MM.1S (cell line): ENCODE measurements around the gene ORC5.

Experiments
- DNase-seq: peaks from one replicate; pipeline ENCODE4 v3.0.0-alpha.2; 2015
- H2AFZ ChIP-seq: fragments of 300-600 bp; sonication (generic); 2 replicates; pipeline ENCODE4 v1.6.0; 2016; ENCODE audit warnings: antibody characterized with exemption, low read length
- H3F3A ChIP-seq: fragments of 300-600 bp; sonication (generic); 2 replicates; pipeline ENCODE4 v1.6.1; 2016; ENCODE audit warnings: mild to moderate bottlenecking, antibody characterized with exemption, low read length, moderate library complexity, mixed read lengths; ENCODE audit not compliant: insufficient read depth
- H3K27ac ChIP-seq: fragments of 300-600 bp; sonication (generic); 2 replicates; pipeline ENCODE4 v1.5.1; 2016; ENCODE audit warnings: mild to moderate bottlenecking, low read length
- H3K27me3 ChIP-seq: fragments of 300-600 bp; sonication (generic); replicated peaks from 2 replicates; pipeline ENCODE4 v1.6.0; 2016; ENCODE audit warnings: low read length; ENCODE audit not compliant: insufficient read depth
- H3K36me3 ChIP-seq: fragments of 300-600 bp; sonication (generic); replicated peaks from 2 replicates; pipeline ENCODE4 v1.6.1; 2016; ENCODE audit warnings: mild to moderate bottlenecking, low read length, mixed read lengths; ENCODE audit not compliant: insufficient read depth
- H3K4me1 ChIP-seq: fragments of 300-600 bp; sonication (generic); 2 replicates; pipeline ENCODE4 v1.6.1; 2016; ENCODE audit warnings: low read length, mixed read lengths
- H3K4me2 ChIP-seq: fragments of 300-600 bp; sonication (generic); 2 replicates; pipeline ENCODE4 v1.6.0; 2016; ENCODE audit warnings: low read depth, low read length
- H3K4me3 ChIP-seq: fragments of 300-600 bp; sonication (generic); 2 replicates; pipeline ENCODE4 v1.5.1; 2016; ENCODE audit warnings: low read length, mixed read lengths
- H3K79me2 ChIP-seq: fragments of 300-600 bp; sonication (generic); 2 replicates; pipeline ENCODE4 v1.6.1; 2016; ENCODE audit warnings: mixed run types, low read length, mixed read lengths
- H3K9ac ChIP-seq: fragments of 300-600 bp; sonication (generic); 2 replicates; pipeline ENCODE4 v1.6.1; 2016; ENCODE audit warnings: low read length, mixed read lengths
- H3K9me2 ChIP-seq: fragments of 300-600 bp; sonication (generic); replicated peaks from 2 replicates; pipeline ENCODE4 v1.6.1; 2016; ENCODE audit warnings: mild to moderate bottlenecking, low read length, mixed read lengths; ENCODE audit not compliant: insufficient read depth
- H3K9me3 ChIP-seq: fragments of 300-600 bp; sonication (generic); replicated peaks from 2 replicates; pipeline ENCODE4 v1.6.1; 2016; ENCODE audit warnings: mild to moderate bottlenecking, low read length, mixed read lengths; ENCODE audit not compliant: insufficient read depth
- H4K20me1 ChIP-seq: fragments of 300-600 bp; sonication (generic); 2 replicates; pipeline ENCODE4 v1.6.1; 2016; ENCODE audit warnings: mild to moderate bottlenecking, low read length, moderate library complexity, mixed read lengths; ENCODE audit not compliant: insufficient read depth
- EZH2 ChIP-seq: fragments of 300-600 bp; sonication (generic); optimal IDR thresholded peaks from 2 replicates; pipeline ENCODE3; 2017; ENCODE audit warnings: low read depth, mild to moderate bottlenecking, antibody characterized with exemption, low read length, mixed read lengths
- EZH2phosphoT487 ChIP-seq: fragments of 300-600 bp; sonication (generic); IDR thresholded peaks from 2 replicates; pipeline ENCODE4 v1.6.1; 2018; ENCODE audit warnings: antibody characterized with exemption, low read length
- TF ChIP-seq, protein P1 (sequence below): fragments of 300-600 bp; sonication (generic); IDR thresholded peaks from 2 replicates; pipeline ENCODE4 v1.5.1; 2016; ENCODE audit warnings: antibody characterized with exemption, low read length, mixed read lengths

ORC5 gene

DNA sequence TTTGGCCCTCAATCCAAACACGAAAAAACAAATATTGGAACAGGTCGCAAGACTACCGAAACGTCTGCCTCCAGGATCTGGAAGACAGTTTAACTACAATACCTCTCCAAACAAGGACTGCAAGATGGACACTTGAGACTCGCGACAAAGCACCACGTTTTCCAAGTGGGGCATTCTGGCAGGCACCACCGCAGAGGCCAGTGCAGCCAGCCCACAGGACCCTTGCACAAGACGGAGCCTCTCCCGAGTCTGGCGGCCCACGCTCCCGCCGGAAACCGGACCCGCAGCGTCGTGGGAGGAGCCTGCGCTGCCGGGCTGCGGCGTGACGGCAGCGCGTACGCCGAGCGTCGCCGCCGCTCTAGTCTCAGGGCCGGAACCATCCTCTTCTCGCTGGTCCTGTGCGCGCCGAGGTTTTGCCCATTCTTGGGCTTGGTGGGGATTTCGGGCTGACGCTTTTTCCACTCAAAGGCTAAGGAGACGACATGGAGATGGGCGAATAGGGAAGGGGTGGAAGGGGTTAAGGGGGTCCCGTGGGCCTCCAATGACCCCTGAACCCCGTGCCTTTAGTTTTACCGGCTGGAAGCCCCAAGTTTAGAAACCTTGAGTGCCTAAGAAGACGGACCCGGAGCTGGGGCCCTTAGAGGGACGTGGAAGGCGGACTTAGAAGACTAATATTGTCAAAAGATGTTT, at the start of gene ORC5:
Gene ORC5 (minus strand): TSS at position 283 of the 690 bp plus-strand sequence. CDS start 109 bp downstream, at position 174.
- peak within 1 kb of the TSS; percentile 82 for H3K4me2 ChIP-seq
- peak; percentile 84 for DNase-seq
- H3K9me3 ChIP-seq = no peaks in the 10 kb centered on the region

GRCh38 chr7:104255616-104256015, 47.8 kb upstream of the ORC5 start:
- Histone ChIP-seq H3K79me2 (no peaks in the 10 kb centered on the region), H3F3A (no peaks in the 10 kb centered on the region), H3K4me2 (no peak overlapping the region), H4K20me1 (no peaks in the 10 kb centered on the region), H3K9me2 (no peaks in the 10 kb centered on the region), H2AFZ (no peak overlapping the region), H3K4me1 (no peaks in the 10 kb centered on the region), H3K4me3 (no peak overlapping the region), H3K36me3 (no peaks in the 10 kb centered on the region), H3K27me3 (no peaks in the 10 kb centered on the region), H3K27ac (no peak overlapping the region), H3K9me3 (no peaks in the 10 kb centered on the region), H3K9ac (no peak overlapping the region)
- TF ChIP-seq, protein P1, sequence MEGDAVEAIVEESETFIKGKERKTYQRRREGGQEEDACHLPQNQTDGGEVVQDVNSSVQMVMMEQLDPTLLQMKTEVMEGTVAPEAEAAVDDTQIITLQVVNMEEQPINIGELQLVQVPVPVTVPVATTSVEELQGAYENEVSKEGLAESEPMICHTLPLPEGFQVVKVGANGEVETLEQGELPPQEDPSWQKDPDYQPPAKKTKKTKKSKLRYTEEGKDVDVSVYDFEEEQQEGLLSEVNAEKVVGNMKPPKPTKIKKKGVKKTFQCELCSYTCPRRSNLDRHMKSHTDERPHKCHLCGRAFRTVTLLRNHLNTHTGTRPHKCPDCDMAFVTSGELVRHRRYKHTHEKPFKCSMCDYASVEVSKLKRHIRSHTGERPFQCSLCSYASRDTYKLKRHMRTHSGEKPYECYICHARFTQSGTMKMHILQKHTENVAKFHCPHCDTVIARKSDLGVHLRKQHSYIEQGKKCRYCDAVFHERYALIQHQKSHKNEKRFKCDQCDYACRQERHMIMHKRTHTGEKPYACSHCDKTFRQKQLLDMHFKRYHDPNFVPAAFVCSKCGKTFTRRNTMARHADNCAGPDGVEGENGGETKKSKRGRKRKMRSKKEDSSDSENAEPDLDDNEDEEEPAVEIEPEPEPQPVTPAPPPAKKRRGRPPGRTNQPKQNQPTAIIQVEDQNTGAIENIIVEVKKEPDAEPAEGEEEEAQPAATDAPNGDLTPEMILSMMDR = no peak
- TF ChIP-seq EZH2 (no peak), EZH2phosphoT487 (no peak)
- no peak for DNase-seq

More for the DNA sequence above, at the start of gene ORC5:
- peak within 1 kb of the TSS; percentile 87 for H3K9ac ChIP-seq
- TF ChIP-seq EZH2phosphoT487 (no peak), EZH2 (no peak)
- TF ChIP-seq, protein P1 = no peak
- peaks cover 38% of the 10 kb centered on the region for H3K79me2 ChIP-seq
- peak within 1 kb of the TSS; percentile 95 for H3K4me3 ChIP-seq
- H4K20me1 ChIP-seq = no peaks in the 10 kb centered on the region
- no peaks in the 10 kb centered on the region for H3K27me3 ChIP-seq
- H2AFZ ChIP-seq = peak within 1 kb of the TSS; percentile 93
- peak within 1 kb of the TSS; percentile 37; the same call in 1 of the 2 replicates for H3K27ac ChIP-seq
- no peaks in the 10 kb centered on the region for H3F3A ChIP-seq
- 0 out of 2 replicates have a peak, but pooled peaks cover under 1% of the 10 kb centered on the region for H3K36me3 ChIP-seq
- H3K9me2 ChIP-seq = no peaks in the 10 kb centered on the region
- H3K4me1 ChIP-seq = peaks cover 13% of the 10 kb centered on the region

GRCh38 chr7:104255194-104255593, 47.4 kb upstream of the ORC5 start:
- no peak overlapping the region for H3K4me2 ChIP-seq
- no peaks in the 10 kb centered on the region for H3K9me3 ChIP-seq
- H4K20me1 ChIP-seq = no peaks in the 10 kb centered on the region
- no peak for DNase-seq
- H3K36me3 ChIP-seq = no peaks in the 10 kb centered on the region
- H3K4me3 ChIP-seq = no peak overlapping the region
- no peaks in the 10 kb centered on the region for H3K9me2 ChIP-seq
- no peak overlapping the region for H3K9ac ChIP-seq
- H3K27ac ChIP-seq = no peak overlapping the region
- no peak overlapping the region for H2AFZ ChIP-seq
- no peaks in the 10 kb centered on the region for H3K4me1 ChIP-seq
- H3K27me3 ChIP-seq = no peaks in the 10 kb centered on the region
- H3K79me2 ChIP-seq = no peaks in the 10 kb centered on the region
- TF ChIP-seq EZH2 = no peak
- TF ChIP-seq EZH2phosphoT487 = no peak
- TF ChIP-seq, protein P1 = no peak
- no peaks in the 10 kb centered on the region for H3F3A ChIP-seq
